GM21619 (cell line): ENCODE data around the gene TUT4.

ENCODE experiments used
- ATAC-seq: cut with Tn5 transposase; IDR thresholded peaks from one replicate; pipeline ENCODE4 v1.9.1; 2021; ENCODE audit not compliant: unreplicated experiment

The TUT4 gene

DNA sequence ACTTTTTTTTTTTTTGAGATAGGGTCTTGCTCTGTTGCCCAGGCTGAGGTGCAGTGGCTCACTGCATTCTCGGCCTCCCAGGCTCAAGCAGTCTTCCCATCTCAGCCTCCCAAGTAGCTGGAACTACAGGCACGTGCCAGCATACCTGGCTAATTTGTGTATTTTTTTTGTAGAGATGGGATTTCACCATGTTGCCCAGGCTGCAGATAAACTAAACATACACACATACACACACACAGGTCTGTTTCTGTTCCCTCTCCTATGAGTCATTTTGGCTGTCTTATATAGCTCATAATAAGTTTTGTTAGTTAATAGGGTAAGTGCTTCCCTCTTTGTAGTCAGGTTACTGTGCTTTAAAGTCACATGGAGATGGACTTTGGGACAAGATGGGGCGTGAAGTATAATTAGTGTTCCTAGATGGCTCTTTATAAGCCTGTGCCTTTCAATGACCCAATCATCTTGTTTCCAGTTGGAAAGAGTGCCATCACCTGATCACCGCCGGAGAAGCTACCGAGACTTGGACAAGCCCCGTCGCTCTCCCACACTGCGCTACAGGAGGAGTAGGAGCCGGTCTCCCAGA is 139.4 kb downstream of the TUT4 start:
- ATAC-seq: no peak

DNA sequence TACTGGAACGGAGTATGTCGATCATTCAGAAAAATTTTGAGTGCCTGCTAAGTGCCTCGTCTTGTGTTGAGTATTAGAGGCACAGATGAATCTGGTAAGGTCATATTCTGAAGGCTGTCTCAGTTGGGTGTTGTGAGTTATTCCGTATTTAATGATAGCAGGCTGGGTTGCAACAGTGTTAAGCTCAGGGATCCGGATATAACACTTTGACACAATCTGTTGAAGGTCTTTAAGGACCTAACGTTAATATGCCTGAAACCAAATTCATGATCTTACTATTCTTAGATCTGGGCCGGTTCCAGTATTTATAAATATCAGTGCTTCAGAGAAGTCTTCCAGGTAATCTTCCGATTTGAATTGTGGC is 147.9 kb downstream of the TUT4 start:
- no peak for ATAC-seq

DNA sequence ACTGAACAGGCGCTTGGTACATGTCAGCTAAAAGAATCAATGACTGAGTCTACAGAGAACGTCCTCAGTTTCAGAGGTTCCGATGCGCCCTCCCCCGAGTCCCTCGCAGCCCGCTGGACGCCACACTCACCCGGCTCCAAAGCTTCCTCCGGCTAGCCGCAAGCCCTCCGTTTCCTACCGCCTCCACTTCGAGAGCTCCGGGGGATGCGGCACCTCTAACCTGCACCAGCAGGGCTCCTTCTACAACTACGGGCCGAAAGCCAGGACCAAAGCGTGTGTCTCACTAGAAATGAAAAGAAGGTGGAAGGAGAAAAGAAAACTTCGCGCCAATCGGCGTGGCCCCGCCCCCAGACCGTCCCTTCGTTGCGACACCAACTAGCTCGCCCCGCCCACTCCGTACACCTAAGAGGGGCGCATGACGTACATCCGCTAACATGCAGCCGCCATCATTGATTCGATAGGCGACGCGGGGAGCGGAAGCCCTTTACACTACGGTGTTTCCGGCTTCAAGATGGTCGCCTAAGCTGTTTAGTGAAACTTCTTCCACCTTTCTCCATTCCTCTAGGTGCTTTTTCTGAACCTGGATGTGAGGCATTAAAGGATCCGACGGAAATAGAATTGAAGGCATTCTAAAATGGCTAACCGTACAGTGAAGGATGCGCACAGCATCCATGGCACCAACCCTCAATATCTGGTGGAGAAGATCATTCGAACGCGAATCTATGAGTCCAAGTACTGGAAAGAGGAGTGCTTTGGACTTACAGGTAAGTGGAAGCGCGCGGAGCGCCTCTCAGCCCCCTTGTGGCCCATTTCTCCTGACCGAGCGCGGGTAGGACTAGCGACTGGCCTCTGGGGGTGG is 148.5 kb downstream of the TUT4 start, which contains the start of the genes ORC1 and PRPF38A:
Gene ORC1 (minus strand): TSS at position 308 of the 859 bp plus-strand sequence. CDS start 2,200 bp downstream, outside the sequence.
Gene PRPF38A (plus strand): TSS at position 487 of the 859 bp plus-strand sequence. CDS start 148 bp downstream, at position 635.
- peak; percentile 92 for ATAC-seq

DNA sequence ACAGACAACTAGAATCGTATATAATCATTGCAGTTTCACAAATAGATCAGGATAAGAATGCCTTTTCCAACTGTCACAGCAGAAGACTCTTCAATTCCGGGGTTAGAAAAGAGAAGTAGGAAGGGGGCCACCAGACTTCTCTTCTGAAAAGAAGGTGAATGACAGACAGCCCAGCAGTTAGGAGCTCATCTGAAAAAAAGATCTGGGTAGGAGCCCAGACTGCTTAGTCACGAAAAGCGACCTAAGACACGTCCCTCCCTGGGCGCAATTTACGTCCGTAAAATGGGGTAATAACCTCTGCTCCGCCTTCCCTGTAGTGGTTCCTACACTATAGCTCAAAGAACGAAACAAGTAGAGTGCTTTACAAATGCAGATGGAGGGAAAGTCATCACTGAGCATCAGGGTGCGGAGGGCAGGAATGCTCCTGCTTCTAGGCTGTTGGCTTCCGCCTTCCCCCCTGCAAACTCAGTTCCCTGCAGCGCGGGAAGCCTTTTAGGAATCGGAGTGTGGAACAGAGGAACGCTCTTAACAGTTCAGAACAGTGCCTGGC is 149.3 kb downstream of the TUT4 start:
- ATAC-seq: peak; percentile 35

DNA sequence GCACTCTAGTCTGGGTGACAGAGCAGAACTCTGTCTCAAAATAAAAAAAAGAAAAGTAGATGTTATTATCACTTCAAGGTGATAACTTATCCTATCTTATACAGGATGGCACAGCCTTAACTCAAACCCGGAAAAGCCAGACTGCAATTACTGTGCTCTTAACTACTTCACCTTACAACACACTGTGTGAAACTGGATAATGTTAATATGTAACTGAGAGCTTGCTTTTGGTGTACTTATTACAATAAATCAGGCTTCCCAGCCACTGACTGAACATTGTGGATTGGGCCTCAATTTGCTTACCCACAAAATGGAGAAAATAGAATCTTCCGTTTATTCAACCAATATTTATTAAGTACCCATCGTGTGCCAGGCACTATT is 150.0 kb downstream of the TUT4 start:
- no peak for ATAC-seq

DNA sequence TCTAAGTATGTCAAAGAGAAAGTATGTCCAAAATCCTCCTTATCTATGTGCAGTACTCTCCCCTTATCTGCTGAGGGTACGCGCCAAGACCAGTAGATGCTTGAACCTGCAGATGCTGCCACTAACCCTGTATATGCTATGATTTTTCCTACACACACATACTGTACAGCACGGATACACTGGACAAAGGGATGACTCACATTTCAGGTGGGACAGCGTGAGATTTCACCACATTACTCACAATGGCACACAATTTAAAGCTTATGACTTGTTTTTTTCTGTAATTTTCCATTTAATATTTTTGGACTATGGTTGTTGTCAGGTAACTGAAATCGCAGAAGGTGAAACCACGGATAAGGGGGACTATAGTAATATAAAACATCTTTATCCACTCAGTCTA is 152.8 kb downstream of the TUT4 start:
- ATAC-seq: no peak

DNA sequence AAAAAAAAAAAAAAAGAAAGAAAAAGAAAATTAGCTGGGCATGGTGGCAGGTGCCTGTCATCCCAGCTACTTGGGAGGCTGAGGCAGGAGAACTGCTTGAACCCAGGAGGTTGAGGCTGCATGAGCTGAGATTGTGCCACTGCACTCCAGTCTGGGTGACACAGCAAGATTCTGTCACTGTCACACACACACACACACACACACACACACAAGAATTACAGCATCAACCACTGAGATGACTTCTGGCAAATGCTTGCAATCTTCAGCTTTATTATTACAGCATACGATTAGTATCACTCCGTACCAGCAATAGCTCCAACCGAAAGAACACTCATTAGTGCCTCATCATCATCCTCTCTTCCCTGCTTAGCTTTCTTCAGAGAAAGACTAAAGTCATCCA is 153.3 kb downstream of the TUT4 start:
- ATAC-seq: no peak

DNA sequence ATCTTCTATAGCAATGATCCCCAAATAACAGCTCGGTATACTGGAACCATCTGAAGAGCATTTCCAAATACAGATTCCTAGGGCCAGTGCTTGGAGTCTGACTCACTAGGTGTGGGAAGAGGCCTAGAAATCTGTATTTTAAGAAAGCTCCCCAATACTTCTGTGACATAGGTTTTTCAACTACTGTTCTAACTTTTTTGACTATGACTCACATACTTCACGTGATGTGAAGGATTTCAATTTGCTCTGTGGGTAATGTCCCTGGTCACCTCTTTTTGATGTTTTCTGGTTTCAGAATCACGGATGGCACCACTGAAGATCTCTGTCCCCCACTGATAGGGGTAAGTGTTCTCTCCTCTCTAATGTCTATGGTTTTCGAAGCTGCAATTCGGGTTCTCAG is 159.7 kb downstream of the TUT4 start:
- ATAC-seq: no peak

DNA sequence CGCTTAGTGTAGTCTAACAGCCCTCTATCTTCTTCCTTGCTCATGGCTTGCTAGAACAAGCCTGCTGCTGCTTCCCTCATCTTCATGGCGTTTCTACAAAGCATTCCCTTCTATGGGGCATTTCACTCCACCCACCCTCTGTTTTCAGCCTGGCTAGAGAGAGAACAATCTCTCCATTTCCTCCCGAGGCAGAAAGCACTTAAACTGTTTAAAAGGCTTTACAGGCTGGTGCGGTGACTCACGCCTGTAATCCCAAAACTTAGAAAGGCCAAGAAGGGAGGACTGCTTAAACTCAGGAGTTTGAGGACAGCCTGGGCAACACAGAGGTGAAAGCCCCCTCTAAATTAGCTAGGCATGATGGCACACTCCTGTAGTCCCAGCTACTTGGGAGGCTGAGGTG is 166.4 kb downstream of the TUT4 start:
- ATAC-seq: no peak

DNA sequence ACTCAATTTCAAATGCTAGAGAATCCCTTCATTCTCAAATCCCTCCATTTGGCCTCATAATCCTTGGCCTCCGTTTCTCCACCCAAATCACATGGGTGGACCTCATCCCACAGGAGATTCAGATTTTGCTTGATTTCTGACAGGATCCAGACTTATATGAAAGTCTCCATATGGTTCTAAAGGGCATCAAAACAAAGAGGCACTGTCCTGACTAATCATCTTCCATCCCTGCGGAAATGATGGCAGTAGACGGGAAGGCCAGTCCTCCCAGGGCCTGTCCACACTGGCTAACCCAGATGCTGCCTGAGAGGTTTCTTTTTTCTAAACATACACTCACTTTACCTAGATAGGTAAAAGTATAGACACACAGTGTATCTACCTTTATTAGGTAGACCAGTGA is 167.5 kb downstream of the TUT4 start:
- ATAC-seq: no peak
